ENCODE data around the gene ALDH1A1.

DNA sequence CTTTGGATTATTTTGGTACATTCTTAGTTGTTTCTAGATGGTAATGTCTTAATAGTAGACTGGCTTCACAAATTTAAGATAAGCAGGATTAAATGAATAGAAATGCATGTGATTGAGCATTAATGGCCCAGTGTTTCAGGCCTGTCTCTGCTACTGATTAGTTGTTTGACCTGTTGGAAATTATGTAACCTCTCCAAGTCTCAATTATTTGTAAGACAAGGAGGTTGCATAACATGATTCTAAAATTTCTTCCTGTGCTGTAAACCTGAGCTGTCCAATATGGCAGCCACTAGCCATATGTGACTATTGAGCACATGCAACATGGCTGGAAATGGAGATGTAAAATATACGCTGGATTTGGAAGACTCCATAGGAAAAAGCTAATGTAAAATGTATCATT lies 97.5 kb downstream of the ALDH1A1 start:
- TF ChIP-seq, protein P1, sequence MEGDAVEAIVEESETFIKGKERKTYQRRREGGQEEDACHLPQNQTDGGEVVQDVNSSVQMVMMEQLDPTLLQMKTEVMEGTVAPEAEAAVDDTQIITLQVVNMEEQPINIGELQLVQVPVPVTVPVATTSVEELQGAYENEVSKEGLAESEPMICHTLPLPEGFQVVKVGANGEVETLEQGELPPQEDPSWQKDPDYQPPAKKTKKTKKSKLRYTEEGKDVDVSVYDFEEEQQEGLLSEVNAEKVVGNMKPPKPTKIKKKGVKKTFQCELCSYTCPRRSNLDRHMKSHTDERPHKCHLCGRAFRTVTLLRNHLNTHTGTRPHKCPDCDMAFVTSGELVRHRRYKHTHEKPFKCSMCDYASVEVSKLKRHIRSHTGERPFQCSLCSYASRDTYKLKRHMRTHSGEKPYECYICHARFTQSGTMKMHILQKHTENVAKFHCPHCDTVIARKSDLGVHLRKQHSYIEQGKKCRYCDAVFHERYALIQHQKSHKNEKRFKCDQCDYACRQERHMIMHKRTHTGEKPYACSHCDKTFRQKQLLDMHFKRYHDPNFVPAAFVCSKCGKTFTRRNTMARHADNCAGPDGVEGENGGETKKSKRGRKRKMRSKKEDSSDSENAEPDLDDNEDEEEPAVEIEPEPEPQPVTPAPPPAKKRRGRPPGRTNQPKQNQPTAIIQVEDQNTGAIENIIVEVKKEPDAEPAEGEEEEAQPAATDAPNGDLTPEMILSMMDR (IDR thresholded peaks at IDR 0.05), result no peak
- no peak for TF ChIP-seq POLR2A (IDR thresholded peaks at IDR 0.05)
